Astrocyte of the spinal cord (primary cell): ENCODE data around the gene CBFA2T3.

ENCODE experiments used
- DNase-seq: peaks from one replicate; pipeline ENCODE4 v3.0.0; 2011; ENCODE audit warnings: low read depth, low spot score
- H3K4me3 ChIP-seq: 2 replicates; pipeline ENCODE4 v1.5.1; 2011; ENCODE audit warnings: low read depth, mild to moderate bottlenecking, low read length, moderate library complexity
- CTCF ChIP-seq: IDR thresholded peaks from 2 replicates; pipeline ENCODE4 v1.5.1; 2012; ENCODE audit warnings: low read depth, mild to moderate bottlenecking, low read length, inconsistent platforms
- in situ Hi-C: cut with HindIII; loops from 2 replicates; pipeline ENCODE4 v1.10.0; 2017; ENCODE audit warnings: low sequenced_read_pairs

The CBFA2T3 gene

GRCh38 chr16:88828711-88829110 is 148.3 kb downstream of the CBFA2T3 start:
- H3K4me3 ChIP-seq, result no peak overlapping the region
- TF ChIP-seq CTCF, result no peak
- no peak for DNase-seq
- in situ Hi-C loops, result no loop called here

- TF ChIP-seq CTCF, result no peak
- no peak overlapping the region for H3K4me3 ChIP-seq
- DNase-seq, result no peak
- in situ Hi-C loops, result no loop called here
These were observed 149.3 kb downstream of the CBFA2T3 start for GRCh38 chr16:88827727-88828126.

GRCh38 chr16:88826070-88826840 is 150.8 kb downstream of the CBFA2T3 start:
- DNase-seq, result no peak
- in situ Hi-C loops, result no loop called here
- no peak for TF ChIP-seq CTCF
- no peak overlapping the region for H3K4me3 ChIP-seq

DNA sequence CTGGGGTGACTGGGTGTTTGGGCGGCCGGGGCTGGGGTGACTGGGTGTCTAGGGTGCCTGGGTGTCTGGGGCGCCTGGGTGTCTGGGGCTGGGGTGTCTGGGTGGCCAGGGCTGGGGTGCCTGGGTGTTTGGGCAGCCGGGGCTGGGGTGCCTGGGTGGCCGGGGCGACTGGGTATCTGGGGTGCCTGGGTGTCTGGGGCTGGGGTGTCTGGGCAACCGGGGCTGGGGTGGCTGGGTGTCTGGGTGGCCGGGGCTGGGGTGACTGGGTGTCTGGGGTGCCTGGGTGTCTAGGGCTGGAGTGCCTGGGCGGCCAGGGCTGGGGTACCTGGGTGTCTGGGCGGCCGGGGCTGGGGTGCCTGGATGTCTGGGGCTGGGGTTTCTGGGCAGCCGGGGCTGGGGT is 151.9 kb downstream of the CBFA2T3 start:
- DNase-seq, result no peak
- H3K4me3 ChIP-seq, result no peak overlapping the region
- no peak for TF ChIP-seq CTCF
- in situ Hi-C loops, result no loop called here
